ENCODE measurements around the gene ANKRD44.

ANKRD44 gene

GRCh38 chr2:197286805-197287595, 23.6 kb downstream of the ANKRD44 start:
- peak in 1 of 2 donors; percentile 62 for DNase-seq

- DNase-seq: no peak
Measured at GRCh38 chr2:197285361-197285760, 25.2 kb downstream of the ANKRD44 start.

GRCh38 chr2:197284956-197285355, 25.6 kb downstream of the ANKRD44 start:
- no peak for DNase-seq

- no peak for DNase-seq
Measured at GRCh38 chr2:197281421-197281820, 29.2 kb downstream of the ANKRD44 start.

GRCh38 chr2:197280015-197280702, 30.4 kb downstream of the ANKRD44 start:
- DNase-seq: no peak

- DNase-seq: no peak
Measured at GRCh38 chr2:197278799-197279763, 31.5 kb downstream of the ANKRD44 start.

GRCh38 chr2:197277794-197278193, 32.8 kb downstream of the ANKRD44 start:
- DNase-seq: no peak

- DNase-seq: no peak
Measured at GRCh38 chr2:197276156-197276555, 34.4 kb downstream of the ANKRD44 start.

GRCh38 chr2:197274937-197275336, 35.6 kb downstream of the ANKRD44 start:
- DNase-seq: no peak

GRCh38 chr2:197274349-197274748, 36.2 kb downstream of the ANKRD44 start:
- DNase-seq: no peak

- DNase-seq: no peak
Measured at GRCh38 chr2:197273485-197273884, 37.1 kb downstream of the ANKRD44 start.

GRCh38 chr2:197270601-197271000, 40.0 kb downstream of the ANKRD44 start:
- no peak for DNase-seq

GRCh38 chr2:197269815-197270214, 40.8 kb downstream of the ANKRD44 start:
- DNase-seq: no peak

GRCh38 chr2:197268786-197269584, 41.6 kb downstream of the ANKRD44 start:
- DNase-seq: peak in 1 of 2 donors; percentile 20

- DNase-seq: no peak
Measured at GRCh38 chr2:197266477-197266876, 44.1 kb downstream of the ANKRD44 start.

GRCh38 chr2:197265924-197266323, 44.7 kb downstream of the ANKRD44 start:
- no peak for DNase-seq

GRCh38 chr2:197265036-197265435, 45.5 kb downstream of the ANKRD44 start:
- DNase-seq: no peak

- no peak for DNase-seq
Measured at GRCh38 chr2:197264332-197264731, 46.2 kb downstream of the ANKRD44 start.

GRCh38 chr2:197263077-197263476, 47.5 kb downstream of the ANKRD44 start:
- no peak for DNase-seq

GRCh38 chr2:197261808-197262226, 48.8 kb downstream of the ANKRD44 start:
- no peak for DNase-seq

- DNase-seq: no peak
Measured at GRCh38 chr2:197259470-197259999, 51.0 kb downstream of the ANKRD44 start.

- DNase-seq: no peak
Measured at GRCh38 chr2:197258580-197258979, 52.0 kb downstream of the ANKRD44 start.

Data from hippocampal formation (tissue), 2 donors.